MM.1S (cell line): Measurements from ENCODE around the gene CLIC5.

Experiments
- DNase-seq: peaks from one replicate; pipeline ENCODE4 v3.0.0-alpha.2; 2015
- H2AFZ ChIP-seq: fragments of 300-600 bp; sonication (generic); 2 replicates; pipeline ENCODE4 v1.6.0; 2016; ENCODE audit warnings: antibody characterized with exemption, low read length
- H3F3A ChIP-seq: fragments of 300-600 bp; sonication (generic); 2 replicates; pipeline ENCODE4 v1.6.1; 2016; ENCODE audit warnings: mild to moderate bottlenecking, antibody characterized with exemption, low read length, moderate library complexity, mixed read lengths; ENCODE audit not compliant: insufficient read depth
- H3K27ac ChIP-seq: fragments of 300-600 bp; sonication (generic); 2 replicates; pipeline ENCODE4 v1.5.1; 2016; ENCODE audit warnings: mild to moderate bottlenecking, low read length
- H3K27me3 ChIP-seq: fragments of 300-600 bp; sonication (generic); replicated peaks from 2 replicates; pipeline ENCODE4 v1.6.0; 2016; ENCODE audit warnings: low read length; ENCODE audit not compliant: insufficient read depth
- H3K36me3 ChIP-seq: fragments of 300-600 bp; sonication (generic); replicated peaks from 2 replicates; pipeline ENCODE4 v1.6.1; 2016; ENCODE audit warnings: mild to moderate bottlenecking, low read length, mixed read lengths; ENCODE audit not compliant: insufficient read depth
- H3K4me1 ChIP-seq: fragments of 300-600 bp; sonication (generic); 2 replicates; pipeline ENCODE4 v1.6.1; 2016; ENCODE audit warnings: low read length, mixed read lengths
- H3K4me2 ChIP-seq: fragments of 300-600 bp; sonication (generic); 2 replicates; pipeline ENCODE4 v1.6.0; 2016; ENCODE audit warnings: low read depth, low read length
- H3K4me3 ChIP-seq: fragments of 300-600 bp; sonication (generic); 2 replicates; pipeline ENCODE4 v1.5.1; 2016; ENCODE audit warnings: low read length, mixed read lengths
- H3K79me2 ChIP-seq: fragments of 300-600 bp; sonication (generic); 2 replicates; pipeline ENCODE4 v1.6.1; 2016; ENCODE audit warnings: mixed run types, low read length, mixed read lengths
- H3K9ac ChIP-seq: fragments of 300-600 bp; sonication (generic); 2 replicates; pipeline ENCODE4 v1.6.1; 2016; ENCODE audit warnings: low read length, mixed read lengths
- H3K9me2 ChIP-seq: fragments of 300-600 bp; sonication (generic); replicated peaks from 2 replicates; pipeline ENCODE4 v1.6.1; 2016; ENCODE audit warnings: mild to moderate bottlenecking, low read length, mixed read lengths; ENCODE audit not compliant: insufficient read depth
- H3K9me3 ChIP-seq: fragments of 300-600 bp; sonication (generic); replicated peaks from 2 replicates; pipeline ENCODE4 v1.6.1; 2016; ENCODE audit warnings: mild to moderate bottlenecking, low read length, mixed read lengths; ENCODE audit not compliant: insufficient read depth
- H4K20me1 ChIP-seq: fragments of 300-600 bp; sonication (generic); 2 replicates; pipeline ENCODE4 v1.6.1; 2016; ENCODE audit warnings: mild to moderate bottlenecking, low read length, moderate library complexity, mixed read lengths; ENCODE audit not compliant: insufficient read depth
- EZH2 ChIP-seq: fragments of 300-600 bp; sonication (generic); optimal IDR thresholded peaks from 2 replicates; pipeline ENCODE3; 2017; ENCODE audit warnings: low read depth, mild to moderate bottlenecking, antibody characterized with exemption, low read length, mixed read lengths
- EZH2phosphoT487 ChIP-seq: fragments of 300-600 bp; sonication (generic); IDR thresholded peaks from 2 replicates; pipeline ENCODE4 v1.6.1; 2018; ENCODE audit warnings: antibody characterized with exemption, low read length
- TF ChIP-seq, protein P1 (sequence below): fragments of 300-600 bp; sonication (generic); IDR thresholded peaks from 2 replicates; pipeline ENCODE4 v1.5.1; 2016; ENCODE audit warnings: antibody characterized with exemption, low read length, mixed read lengths

CLIC5 gene

DNA sequence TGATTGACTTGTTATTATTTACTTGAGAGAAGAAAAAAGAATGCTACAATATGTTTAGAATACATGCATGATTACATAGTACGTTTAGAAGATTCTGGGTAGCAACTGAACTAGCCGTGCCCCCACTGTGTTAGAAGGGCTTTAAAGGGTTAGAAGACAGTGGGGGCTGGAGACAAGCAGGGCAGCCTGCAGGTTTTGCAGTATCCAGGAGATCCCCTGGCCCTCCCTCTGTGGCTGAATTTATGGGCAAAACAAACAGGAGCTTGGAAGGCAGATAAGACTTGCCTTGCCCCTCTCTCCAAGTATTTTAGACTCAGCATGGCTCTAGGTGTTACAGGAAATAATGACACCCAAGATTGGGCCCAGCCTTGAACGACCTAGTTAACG, 179.2 kb downstream of the CLIC5 start:
- Histone ChIP-seq H3K9ac (no peak overlapping the region), H4K20me1 (no peaks in the 10 kb centered on the region), H3K9me3 (no peaks in the 10 kb centered on the region), H3F3A (no peaks in the 10 kb centered on the region), H3K4me3 (no peak overlapping the region), H3K4me1 (peaks cover 7% of the 10 kb centered on the region), H3K4me2 (no peak overlapping the region), H3K36me3 (no peaks in the 10 kb centered on the region), H3K79me2 (no peaks in the 10 kb centered on the region), H2AFZ (no peak overlapping the region), H3K27ac (no peak overlapping the region), H3K9me2 (no peaks in the 10 kb centered on the region), H3K27me3 (no peaks in the 10 kb centered on the region)
- DNase-seq: no peak
- no peak for TF ChIP-seq EZH2phosphoT487
- TF ChIP-seq, protein P1, sequence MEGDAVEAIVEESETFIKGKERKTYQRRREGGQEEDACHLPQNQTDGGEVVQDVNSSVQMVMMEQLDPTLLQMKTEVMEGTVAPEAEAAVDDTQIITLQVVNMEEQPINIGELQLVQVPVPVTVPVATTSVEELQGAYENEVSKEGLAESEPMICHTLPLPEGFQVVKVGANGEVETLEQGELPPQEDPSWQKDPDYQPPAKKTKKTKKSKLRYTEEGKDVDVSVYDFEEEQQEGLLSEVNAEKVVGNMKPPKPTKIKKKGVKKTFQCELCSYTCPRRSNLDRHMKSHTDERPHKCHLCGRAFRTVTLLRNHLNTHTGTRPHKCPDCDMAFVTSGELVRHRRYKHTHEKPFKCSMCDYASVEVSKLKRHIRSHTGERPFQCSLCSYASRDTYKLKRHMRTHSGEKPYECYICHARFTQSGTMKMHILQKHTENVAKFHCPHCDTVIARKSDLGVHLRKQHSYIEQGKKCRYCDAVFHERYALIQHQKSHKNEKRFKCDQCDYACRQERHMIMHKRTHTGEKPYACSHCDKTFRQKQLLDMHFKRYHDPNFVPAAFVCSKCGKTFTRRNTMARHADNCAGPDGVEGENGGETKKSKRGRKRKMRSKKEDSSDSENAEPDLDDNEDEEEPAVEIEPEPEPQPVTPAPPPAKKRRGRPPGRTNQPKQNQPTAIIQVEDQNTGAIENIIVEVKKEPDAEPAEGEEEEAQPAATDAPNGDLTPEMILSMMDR: no peak
- TF ChIP-seq EZH2: no peak

DNA sequence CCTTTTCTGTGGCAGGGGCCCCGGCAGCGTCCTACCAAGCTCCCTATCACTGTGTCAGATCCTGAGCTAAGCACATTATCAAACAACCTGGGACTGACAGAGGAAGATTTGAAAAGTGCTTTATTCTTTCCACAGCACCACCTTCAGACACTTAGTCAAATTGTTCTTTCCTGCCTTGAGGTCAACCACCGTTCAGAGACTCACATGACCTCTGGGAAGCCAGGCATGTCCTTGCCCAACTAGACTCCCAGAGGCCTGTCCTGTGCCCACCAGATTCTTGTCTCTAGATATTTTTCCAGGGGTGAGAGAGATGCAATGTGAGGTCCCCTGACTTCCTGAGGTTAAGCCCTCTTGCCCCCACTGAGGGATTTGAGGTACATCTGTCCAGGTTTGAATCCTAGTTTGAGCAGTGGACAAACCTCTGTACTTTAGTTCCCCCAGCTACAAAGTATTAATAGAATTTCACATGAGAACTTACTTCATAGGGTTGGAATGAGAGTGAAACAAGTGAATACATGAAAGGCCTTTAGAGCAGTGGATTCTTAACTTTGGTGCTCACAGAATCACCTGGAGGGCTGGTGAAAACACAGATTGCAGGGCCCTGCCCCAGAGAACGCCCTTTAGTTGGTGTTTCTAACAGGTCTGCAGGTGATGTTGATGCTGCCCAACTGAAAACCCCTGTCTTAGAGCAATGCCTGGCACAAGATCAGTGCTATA, 179.8 kb downstream of the CLIC5 start:
- no peaks in the 10 kb centered on the region for H3K9me3 ChIP-seq
- TF ChIP-seq EZH2 (no peak), EZH2phosphoT487 (no peak)
- TF ChIP-seq, protein P1: no peak; the same call in 1 of the 2 replicates
- no peaks in the 10 kb centered on the region for H3K9me2 ChIP-seq
- H3K4me3 ChIP-seq: no peak overlapping the region
- no peaks in the 10 kb centered on the region for H3K36me3 ChIP-seq
- no peaks in the 10 kb centered on the region for H3K27me3 ChIP-seq
- no peaks in the 10 kb centered on the region for H3K79me2 ChIP-seq
- no peak overlapping the region for H3K27ac ChIP-seq
- H3K4me1 ChIP-seq: peaks cover 13% of the 10 kb centered on the region
- H2AFZ ChIP-seq: no peak overlapping the region
- H3F3A ChIP-seq: no peaks in the 10 kb centered on the region
- no peaks in the 10 kb centered on the region for H4K20me1 ChIP-seq
- H3K9ac ChIP-seq: no peak overlapping the region
- no peak for DNase-seq
- no peak overlapping the region for H3K4me2 ChIP-seq

DNA sequence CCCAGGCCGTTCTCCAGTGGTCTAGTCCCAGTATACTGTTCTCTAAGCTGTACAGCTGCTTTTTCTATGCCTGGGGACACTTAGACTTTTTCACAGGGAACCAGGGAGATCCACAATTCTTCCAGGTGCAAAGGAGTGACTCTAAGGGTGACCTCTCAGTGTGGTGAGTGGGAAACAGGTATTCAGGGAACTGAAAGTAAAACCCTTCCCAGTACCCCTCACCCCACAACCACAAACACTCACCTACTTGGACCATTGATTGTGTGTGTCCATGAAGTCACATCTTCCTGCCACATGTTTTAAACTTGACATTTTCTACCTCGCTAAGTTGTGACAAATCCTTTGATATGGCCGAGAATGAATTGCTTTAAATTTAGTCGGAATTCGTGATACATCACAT, 183.6 kb downstream of the CLIC5 start:
- peaks cover 25% of the 10 kb centered on the region for H3K4me1 ChIP-seq
- H3F3A ChIP-seq: no peaks in the 10 kb centered on the region; the same call in 1 of the 2 replicates
- no peak for DNase-seq
- H3K9me3 ChIP-seq: no peaks in the 10 kb centered on the region
- H3K4me3 ChIP-seq: no peak overlapping the region
- H3K9ac ChIP-seq: no peak overlapping the region
- no peaks in the 10 kb centered on the region for H4K20me1 ChIP-seq
- H3K27me3 ChIP-seq: no peaks in the 10 kb centered on the region
- no peaks in the 10 kb centered on the region for H3K79me2 ChIP-seq
- no peak overlapping the region for H2AFZ ChIP-seq
- TF ChIP-seq EZH2 (no peak), EZH2phosphoT487 (no peak)
- TF ChIP-seq, protein P1: no peak
- no peaks in the 10 kb centered on the region for H3K9me2 ChIP-seq
- no peak overlapping the region for H3K4me2 ChIP-seq
- no peak overlapping the region for H3K27ac ChIP-seq
- no peaks in the 10 kb centered on the region for H3K36me3 ChIP-seq
